C4-2B (cell line): ENCODE data around the gene C3orf70.

Experiments used
- CTCF ChIP-seq: fragments of 450-650 bp; conservative IDR thresholded peaks from 2 replicates; pipeline ENCODE4 v1.5.1; 2017; ENCODE audit warnings: mild to moderate bottlenecking
- ZFX ChIP-seq: fragments of 450-650 bp; IDR thresholded peaks from 2 replicates; pipeline ENCODE4 v1.6.1; 2017

DNA sequence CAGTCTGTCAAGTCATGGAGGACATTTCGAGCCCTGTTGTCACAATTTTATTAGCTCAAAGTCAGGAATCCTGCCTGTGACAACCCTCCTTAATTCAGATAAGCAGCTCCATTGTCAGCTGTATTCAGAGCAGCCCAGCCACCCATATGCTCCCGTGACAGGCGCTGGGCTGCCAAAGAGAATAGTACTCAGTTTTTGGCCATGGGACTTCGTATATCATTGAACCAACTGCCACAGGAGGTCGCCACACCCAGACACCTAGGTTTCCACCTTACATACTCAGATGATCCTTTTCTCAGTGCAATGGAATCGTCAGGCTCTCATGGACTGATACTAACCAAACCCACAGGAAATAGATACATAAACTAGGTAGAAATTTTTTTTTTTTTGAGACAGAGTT is 100.2 kb downstream of the C3orf70 start:
- no peak for TF ChIP-seq CTCF
- TF ChIP-seq ZFX, result no peak
